WTC11 (cell line): Measurements from ENCODE around the gene OR2D3.

ENCODE experiments used
- ATF1 ChIP-seq: sonication (generic); formaldehyde crosslinking; IDR thresholded peaks from 2 replicates; pipeline ENCODE4 v1.8.1; 2023; ENCODE audit warnings: mild to moderate bottlenecking, moderate library complexity, missing genetic modification reagents
- CREB1 ChIP-seq: sonication (generic); formaldehyde crosslinking; IDR thresholded peaks from 2 replicates; pipeline ENCODE4 v1.8.0; 2023; ENCODE audit warnings: mild to moderate bottlenecking, missing genetic modification reagents
- ESRRA ChIP-seq: sonication (generic); formaldehyde crosslinking; IDR thresholded peaks from 2 replicates; pipeline ENCODE4 v1.8.1; 2022; ENCODE audit warnings: mild to moderate bottlenecking, missing genetic modification reagents, borderline replicate concordance
- ETV6 ChIP-seq: sonication (generic); formaldehyde crosslinking; IDR thresholded peaks from 2 replicates; pipeline ENCODE4 v1.8.1; 2022; ENCODE audit warnings: mild to moderate bottlenecking, missing genetic modification reagents
- SP1 ChIP-seq: sonication (generic); formaldehyde crosslinking; conservative IDR thresholded peaks from 2 replicates; pipeline ENCODE4 v1.8.1; 2022; ENCODE audit warnings: missing genetic modification reagents
- ZNF138 ChIP-seq: sonication (generic); formaldehyde crosslinking; conservative IDR thresholded peaks from 2 replicates; pipeline ENCODE4 v1.8.1; 2022; ENCODE audit warnings: mild to moderate bottlenecking, moderate library complexity, missing genetic modification reagents

- TF ChIP-seq ATF1 (CRISPR knock-in tag) (no peak), CREB1 (no peak), SP1 (CRISPR knock-in tag) (no peak), ETV6 (CRISPR knock-in tag) (no peak), ESRRA (no peak), ZNF138 (no peak)
Observed at GRCh38 chr11:6931146-6931713, 10.4 kb downstream of the OR2D3 start.
